Esophagus squamous epithelium (tissue), 5 donors: Measurements from ENCODE around the gene TXNRD1. TPM values are rescaled to one million over a fixed set of nuclear protein-coding genes. Genes with fewer than 3 reads are reported as not detected.
A peak's percentile ranks its signal among the peaks of the same experiment; 100 is the strongest.

Experiments used
- DNase-seq: peaks from one replicate; lab custom pipeline; 2025; lab: John Stamatoyannopoulos, UW
- H3K27ac ChIP-seq, 4 donors: fragments of 200-600 bp; sonication (generic); one replicate each; pipeline ENCODE4 v1.5.1; 2016 to 2019; ENCODE audit warnings: mild to moderate bottlenecking in 1 of 4
- H3K27me3 ChIP-seq, 4 donors: fragments of 200-600 bp; sonication (generic); 1 replicate in 3 of 4; 2 replicates in 1 of 4; pipeline versions ENCODE4 v1.5.1 to v1.6.0; 2017 to 2021; ENCODE audit warnings: antibody characterized with exemption in 1 of 4
- H3K36me3 ChIP-seq, 3 donors: fragments of 200-600 bp; sonication (generic); one replicate each; pipeline ENCODE4 v1.5.1; 2016 to 2019
- H3K4me1 ChIP-seq, 3 donors: fragments of 200-600 bp; sonication (generic); one replicate each; pipeline ENCODE4 v1.5.1; 2017 to 2019
- H3K4me3 ChIP-seq, 4 donors: fragments of 200-600 bp; sonication (generic); 1 replicate in 3 of 4; 2 replicates in 1 of 4; pipeline ENCODE4 v1.5.1; 2016 to 2019; ENCODE audit warnings: mild to moderate bottlenecking in 2 of 4, moderate library complexity in 1 of 4
- H3K9me3 ChIP-seq, 3 donors: fragments of 200-600 bp; sonication (generic); one replicate each; pipeline ENCODE4 v1.5.1; 2016 to 2019
- POLR2A ChIP-seq, 4 donors: fragments of 450-650 bp; IDR thresholded peaks; one replicate each; pipeline ENCODE4 v1.6.1; 2017; ENCODE audit warnings: antibody characterized with exemption in 4 of 4, mild to moderate bottlenecking in 4 of 4, moderate library complexity in 3 of 4
- WGBS, 2 donors: methylation state at CpG; one replicate each; pipeline ENCODE4 v1.1.5; 2018; 5-methylcytosine and 5-hydroxymethylcytosine counted together
- intact Hi-C: fragments of 100-400 bp; cut with DNase I; formaldehyde crosslinking; loops from one replicate; pipeline ENCODE4 v1.15.0; 2022
- total RNA-seq, 4 donors: library from RNA; depleted of rRNA; stranded (reverse); fragments of >200 nt; gene quantifications; one replicate each; pipeline ENCODE4 v1.1.0, GENCODE V29; 2016
- TF ChIP-seq, protein P1 (sequence below), 6 experiments: fragments of 450-650 bp in 4 of 6; fragments of 200-600 bp in 2 of 6; sonication (generic) in 2 of 6; IDR thresholded peaks; one replicate each; pipeline ENCODE4 v1.5.1; 2016 to 2019; ENCODE audit warnings: antibody characterized with exemption in 6 of 6, mild to moderate bottlenecking in 4 of 6, moderate library complexity in 4 of 6
- donor health status: DM: yes; HTN: yes; CAD: no.

The TXNRD1 gene
- total RNA-seq, 4 donors from 2014 or later: 40.6 to 125 (median 82.0) TPM

DNA sequence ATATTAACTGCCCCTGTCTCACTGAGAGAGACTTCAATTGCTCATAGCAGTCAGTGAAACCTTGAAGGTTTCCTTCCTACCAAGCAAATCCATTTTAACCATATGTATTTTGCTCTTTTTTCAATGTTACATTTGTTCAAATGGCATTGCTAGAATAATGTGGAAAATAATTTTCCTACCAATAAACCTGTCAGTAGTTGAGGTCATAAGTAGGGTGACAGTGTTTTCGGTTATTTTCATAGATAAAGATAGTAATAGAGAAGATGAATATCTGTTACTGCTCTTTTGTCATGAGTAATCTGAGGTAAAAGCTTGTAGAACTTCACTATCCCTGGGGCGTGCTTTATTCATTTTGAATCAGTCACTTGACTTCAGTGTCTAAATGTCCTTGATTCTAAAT lies 120.5 kb downstream of the TXNRD1 start:
- 86% methylated on average over 2 of the region's 2 CpGs for WGBS, 2 donors
- no peak for DNase-seq
- H3K36me3 ChIP-seq: peaks cover 4 to 96% (median 39%) of the 10 kb centered on the region in 3 donors
- no peaks in the 10 kb centered on the region for H3K27me3 ChIP-seq
- no peak overlapping the region for H3K4me3 ChIP-seq
- intact Hi-C loops: no loop called here
- TF ChIP-seq, protein P1, sequence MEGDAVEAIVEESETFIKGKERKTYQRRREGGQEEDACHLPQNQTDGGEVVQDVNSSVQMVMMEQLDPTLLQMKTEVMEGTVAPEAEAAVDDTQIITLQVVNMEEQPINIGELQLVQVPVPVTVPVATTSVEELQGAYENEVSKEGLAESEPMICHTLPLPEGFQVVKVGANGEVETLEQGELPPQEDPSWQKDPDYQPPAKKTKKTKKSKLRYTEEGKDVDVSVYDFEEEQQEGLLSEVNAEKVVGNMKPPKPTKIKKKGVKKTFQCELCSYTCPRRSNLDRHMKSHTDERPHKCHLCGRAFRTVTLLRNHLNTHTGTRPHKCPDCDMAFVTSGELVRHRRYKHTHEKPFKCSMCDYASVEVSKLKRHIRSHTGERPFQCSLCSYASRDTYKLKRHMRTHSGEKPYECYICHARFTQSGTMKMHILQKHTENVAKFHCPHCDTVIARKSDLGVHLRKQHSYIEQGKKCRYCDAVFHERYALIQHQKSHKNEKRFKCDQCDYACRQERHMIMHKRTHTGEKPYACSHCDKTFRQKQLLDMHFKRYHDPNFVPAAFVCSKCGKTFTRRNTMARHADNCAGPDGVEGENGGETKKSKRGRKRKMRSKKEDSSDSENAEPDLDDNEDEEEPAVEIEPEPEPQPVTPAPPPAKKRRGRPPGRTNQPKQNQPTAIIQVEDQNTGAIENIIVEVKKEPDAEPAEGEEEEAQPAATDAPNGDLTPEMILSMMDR (IDR thresholded peaks at IDR 0.05): no peak
- no peak for TF ChIP-seq POLR2A (IDR thresholded peaks at IDR 0.05)
- peaks cover 0 to 22% (median 4%) of the 10 kb centered on the region in 3 donors for H3K4me1 ChIP-seq
- H3K27ac ChIP-seq: no peak overlapping the region
- H3K9me3 ChIP-seq: no peaks in the 10 kb centered on the region

DNA sequence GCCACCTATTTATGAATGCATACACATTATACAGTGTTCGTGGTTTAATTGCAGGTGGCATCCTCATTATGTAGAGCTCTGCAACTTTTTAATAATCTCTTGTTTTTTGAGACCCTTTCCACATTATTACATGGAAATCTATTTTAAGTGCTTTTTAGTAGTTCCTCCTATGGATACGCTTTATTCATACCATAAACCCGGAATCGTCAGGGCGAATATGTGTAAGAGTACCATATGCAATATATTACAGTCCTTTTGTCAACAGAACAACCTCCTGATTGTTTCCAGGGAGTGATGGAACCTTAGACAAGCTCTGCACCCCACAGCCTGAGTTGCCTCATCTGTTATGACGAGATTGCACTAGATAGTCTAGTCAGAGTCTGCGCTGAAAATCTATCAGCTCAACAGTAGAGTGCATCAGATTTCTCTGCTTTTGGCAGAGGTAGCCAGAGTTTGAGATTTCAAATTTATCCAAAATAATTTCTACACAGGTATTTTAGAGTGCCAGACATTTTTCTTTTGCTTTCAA lies 121.5 kb downstream of the TXNRD1 start:
- Histone ChIP-seq H3K36me3 (peaks cover 11 to 96% (median 48%) of the 10 kb centered on the region in 3 donors), H3K4me3 (no peak overlapping the region), H3K4me1 (peaks cover 0 to 28% (median 4%) of the 10 kb centered on the region in 3 donors), H3K27me3 (no peaks in the 10 kb centered on the region), H3K9me3 (no peaks in the 10 kb centered on the region), H3K27ac (no peak overlapping the region)
- 87 to 92% methylated on average over 7 of the region's 7 CpGs for WGBS, 2 donors
- no peak for DNase-seq
- intact Hi-C loops: no loop called here
- TF ChIP-seq POLR2A (IDR thresholded peaks at IDR 0.05): no peak
- TF ChIP-seq, protein P1 (IDR thresholded peaks at IDR 0.05): no peak

DNA sequence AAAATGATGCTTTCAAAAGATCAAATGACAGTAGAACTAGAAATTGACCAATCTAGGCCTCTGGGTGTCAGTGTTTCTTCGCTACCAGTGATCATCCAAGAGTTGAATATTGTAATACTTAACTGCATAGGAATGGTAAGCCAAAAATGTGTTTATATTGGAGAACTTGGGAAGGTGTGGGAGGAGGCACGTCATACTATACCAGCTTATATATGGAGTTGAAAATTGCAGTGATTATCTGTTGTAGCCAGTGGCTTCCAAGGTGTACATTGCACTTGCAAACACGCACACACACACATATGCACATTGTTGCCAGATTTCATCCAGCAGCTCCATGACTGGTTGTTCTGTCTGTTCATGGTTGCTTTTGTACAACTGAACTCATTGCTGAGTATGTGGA lies 124.1 kb downstream of the TXNRD1 start:
- Histone ChIP-seq H3K27ac (peak overlapping the region in 1 of 4 donors; percentile 55), H3K36me3 (peaks cover 19 to 100% (median 37%) of the 10 kb centered on the region in 3 donors), H3K9me3 (no peaks in the 10 kb centered on the region), H3K4me1 (peaks cover 0 to 28% (median 4%) of the 10 kb centered on the region in 3 donors), H3K27me3 (no peaks in the 10 kb centered on the region), H3K4me3 (no peak overlapping the region)
- no peak for TF ChIP-seq POLR2A (IDR thresholded peaks at IDR 0.05)
- TF ChIP-seq, protein P1 (IDR thresholded peaks at IDR 0.05): no peak
- intact Hi-C loops: no loop called here
- no peak for DNase-seq
- 59 to 63% methylated on average over 3 of the region's 3 CpGs for WGBS, 2 donors

DNA sequence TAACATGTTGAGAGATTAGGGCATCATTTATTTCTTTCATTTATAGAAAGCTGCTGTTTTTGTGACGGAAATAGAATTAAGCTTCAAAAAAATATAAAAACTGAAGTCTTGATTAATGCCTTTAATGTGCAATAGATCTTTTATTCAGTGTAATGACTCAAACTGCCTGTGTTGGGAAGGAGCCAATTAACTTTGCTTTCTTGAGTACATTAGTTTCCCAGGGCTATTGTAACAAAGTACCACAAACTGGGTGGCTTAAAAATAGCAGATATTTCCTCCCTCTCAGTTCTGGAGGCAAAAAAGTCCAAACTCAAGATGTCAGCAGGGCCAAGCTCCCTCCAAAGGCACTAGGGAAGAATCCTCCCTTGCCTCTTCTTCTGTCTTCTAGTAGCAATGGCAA lies 124.6 kb downstream of the TXNRD1 start:
- WGBS, 2 donors: 42 to 50% methylated on average over 1 of the region's 1 CpG
- H3K36me3 ChIP-seq: peaks cover 19 to 98% (median 36%) of the 10 kb centered on the region in 3 donors
- H3K27ac ChIP-seq: peak overlapping the region; percentile 8 to 55 (median 24)
- H3K4me1 ChIP-seq: peaks cover 0 to 28% (median 4%) of the 10 kb centered on the region in 3 donors
- no peaks in the 10 kb centered on the region for H3K9me3 ChIP-seq
- TF ChIP-seq, protein P1 (IDR thresholded peaks at IDR 0.05): no peak
- no peak for TF ChIP-seq POLR2A (IDR thresholded peaks at IDR 0.05)
- H3K27me3 ChIP-seq: no peaks in the 10 kb centered on the region
- H3K4me3 ChIP-seq: no peak overlapping the region
- intact Hi-C loops: no loop called here
- no peak for DNase-seq

DNA sequence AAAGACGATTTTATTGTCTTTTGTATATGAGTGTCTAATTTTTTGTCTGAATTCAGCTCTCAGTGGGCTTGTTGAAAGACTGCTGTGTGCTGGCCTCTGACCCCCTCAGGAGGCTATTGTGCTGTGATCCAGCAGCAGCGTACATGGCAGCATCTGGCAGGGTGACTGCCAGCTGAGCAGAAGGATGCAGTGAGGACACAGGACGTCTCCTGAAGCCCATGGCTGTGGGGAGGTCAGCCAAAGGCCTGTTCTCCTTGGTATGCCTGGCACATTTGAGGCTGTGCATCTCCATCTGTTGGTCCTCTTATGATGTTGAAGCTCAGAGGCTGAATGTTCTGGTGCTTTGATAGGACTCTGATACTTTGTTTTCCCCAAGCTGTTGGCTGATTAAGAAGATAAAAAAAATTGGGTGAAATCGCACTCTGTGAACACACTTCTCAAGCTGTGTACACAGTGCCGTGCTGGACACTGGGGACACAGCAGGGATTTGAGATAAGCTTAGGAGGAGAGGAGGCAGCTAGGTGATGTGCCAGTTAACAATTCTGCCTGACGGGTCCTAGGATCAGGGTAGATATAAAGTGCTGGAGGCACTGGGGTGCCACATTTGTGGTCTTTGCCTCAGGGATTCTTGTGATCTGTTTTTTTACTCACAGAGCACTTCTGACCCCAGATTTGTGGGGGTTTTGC lies 125.5 kb downstream of the TXNRD1 start:
- intact Hi-C loops: no loop called here
- no peaks in the 10 kb centered on the region for H3K9me3 ChIP-seq
- no peak overlapping the region for H3K4me3 ChIP-seq
- TF ChIP-seq, protein P1 (IDR thresholded peaks at IDR 0.05): no peak
- no peak for TF ChIP-seq POLR2A (IDR thresholded peaks at IDR 0.05)
- H3K4me1 ChIP-seq: peaks cover 0 to 28% (median 4%) of the 10 kb centered on the region in 3 donors
- H3K27ac ChIP-seq: peak overlapping the region in 3 of 4 donors; percentile 8 to 55 (median 37)
- no peak for DNase-seq
- WGBS, 2 donors: 73 to 77% methylated on average over 5 to 6 of the region's 6 CpGs
- H3K27me3 ChIP-seq: no peaks in the 10 kb centered on the region
- peaks cover 19 to 98% (median 38%) of the 10 kb centered on the region in 3 donors for H3K36me3 ChIP-seq
